HG03135 (cell line): ENCODE results near the gene ZNF568.

Source experiments
- ATAC-seq: cut with Tn5 transposase; IDR thresholded peaks from one replicate; pipeline ENCODE4 v1.9.1; 2021; ENCODE audit warnings: mild to moderate bottlenecking, moderate library complexity; ENCODE audit not compliant: unreplicated experiment

ZNF568 gene

DNA sequence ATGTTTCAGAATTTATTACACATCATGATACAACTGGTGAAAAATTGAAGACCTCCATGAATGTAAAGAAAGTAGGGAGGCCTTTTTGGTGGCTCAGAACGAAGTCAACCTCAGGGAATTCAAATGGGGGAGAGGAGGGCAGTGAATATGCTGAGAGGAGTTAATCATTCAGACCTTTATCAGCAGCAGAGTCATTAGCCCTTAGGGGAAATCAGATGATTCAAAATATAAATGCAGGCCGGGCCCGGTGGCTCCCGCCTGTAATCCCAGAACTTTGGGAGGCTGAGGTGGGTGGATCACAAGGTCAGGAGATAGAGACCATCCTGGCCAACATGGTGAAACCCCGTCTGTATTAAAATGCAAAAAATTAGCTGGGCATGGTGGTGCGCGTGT, 81.7 kb downstream of the ZNF568 start:
- ATAC-seq, result no peak

DNA sequence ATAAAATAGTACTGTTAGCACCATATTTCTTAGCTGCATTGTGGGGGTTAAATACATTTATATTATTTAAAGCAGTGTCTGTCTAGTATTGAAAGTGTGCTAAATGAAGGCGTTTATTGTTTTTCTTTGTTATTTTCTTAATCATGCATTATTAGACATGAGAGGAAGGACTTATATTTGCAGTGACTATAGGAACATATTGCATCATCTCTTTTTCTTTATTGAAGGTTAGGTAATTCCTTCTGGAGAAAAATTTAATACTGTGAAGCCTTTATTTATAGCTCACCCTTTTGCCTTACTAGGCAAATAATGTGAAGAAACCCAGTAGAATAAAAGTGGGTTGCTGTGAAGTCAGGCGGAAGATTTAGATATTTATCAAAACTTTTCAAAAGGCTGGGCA, 83.2 kb downstream of the ZNF568 start:
- no peak for ATAC-seq

DNA sequence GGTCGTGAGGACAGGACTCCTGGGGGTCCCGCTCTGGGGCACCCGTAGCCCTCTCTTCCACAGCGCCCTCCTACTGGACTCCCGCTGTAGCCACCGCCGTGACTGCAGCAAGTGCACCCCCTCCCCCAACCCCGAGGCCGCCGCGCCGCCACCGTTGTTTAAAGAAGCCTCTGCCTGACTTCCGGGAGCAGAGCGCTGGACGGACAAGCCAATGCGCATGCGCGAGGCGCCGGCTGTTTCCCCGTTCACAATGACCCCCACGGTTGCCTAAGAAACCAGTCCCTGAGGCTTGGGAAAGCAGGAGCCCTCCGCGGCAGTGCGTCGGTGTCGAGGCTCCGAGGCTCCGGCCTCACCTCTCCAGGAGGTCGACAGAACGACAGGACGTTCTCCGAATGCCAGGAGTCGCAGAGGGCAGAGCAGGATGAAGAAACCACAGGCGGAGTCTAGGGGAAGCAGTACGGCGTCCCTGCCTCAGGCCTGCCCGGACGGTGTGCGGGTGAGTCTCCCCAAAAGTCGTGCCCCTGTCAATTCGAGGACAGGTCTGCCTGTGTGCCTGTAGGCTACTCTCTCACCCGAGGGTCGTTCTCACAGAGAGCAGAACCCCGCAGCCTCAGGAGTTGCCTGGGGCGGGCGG, 91.6 kb downstream of the ZNF568 start:
- ATAC-seq, result no peak

DNA sequence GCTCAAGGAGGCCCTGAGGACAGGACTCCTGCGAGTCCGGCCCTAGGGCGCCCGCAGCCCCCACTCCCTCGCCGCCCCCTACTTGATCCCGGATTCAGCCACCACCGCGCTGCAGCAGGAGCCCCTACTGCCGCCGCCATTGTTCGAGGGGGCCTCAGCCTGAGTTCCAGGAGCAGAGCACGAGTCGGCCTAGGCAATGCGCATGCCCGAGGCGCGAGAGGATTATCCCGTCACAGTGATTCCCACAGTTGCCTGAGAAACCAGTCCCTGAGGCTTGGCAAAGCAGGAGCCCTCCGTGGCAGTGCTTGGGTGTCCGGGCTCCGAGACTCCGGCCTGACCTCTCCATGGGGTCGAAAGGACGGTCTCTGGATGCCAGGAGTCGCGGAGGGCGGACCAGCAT, 93.7 kb downstream of the ZNF568 start:
- ATAC-seq, result no peak

DNA sequence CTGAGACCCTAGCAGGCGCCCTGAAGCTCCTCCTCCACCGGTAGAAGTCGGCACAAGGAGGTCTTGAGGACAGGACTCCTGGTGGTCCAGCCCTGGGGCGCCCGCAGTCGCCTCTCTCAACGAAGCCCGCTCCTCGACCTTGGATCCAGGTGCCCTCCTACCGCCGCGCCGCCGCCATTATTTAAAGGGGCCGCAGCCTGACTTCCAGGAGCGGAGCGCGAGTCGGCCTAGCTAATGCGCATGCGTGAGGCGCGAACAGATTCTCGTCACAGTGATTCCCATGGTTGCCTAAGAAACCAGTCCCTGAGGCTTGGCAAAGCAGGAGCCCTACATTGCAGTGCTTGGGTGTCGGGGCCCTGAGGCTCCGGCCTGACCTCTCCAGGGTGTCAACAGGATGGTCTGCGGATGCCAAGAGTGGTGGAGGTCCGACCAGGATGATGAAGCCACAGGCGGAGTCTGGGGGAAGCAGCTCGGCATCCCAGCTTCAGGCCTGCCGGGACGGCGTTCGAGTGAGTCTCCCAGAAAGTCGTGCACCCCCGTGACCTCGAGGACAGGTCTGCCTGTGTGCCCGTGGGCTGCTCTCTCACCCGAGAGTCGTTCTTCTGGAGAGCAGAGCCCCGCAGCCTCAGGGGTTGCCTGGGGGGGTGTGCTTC, 96.1 kb downstream of the ZNF568 start:
- ATAC-seq, result no peak

DNA sequence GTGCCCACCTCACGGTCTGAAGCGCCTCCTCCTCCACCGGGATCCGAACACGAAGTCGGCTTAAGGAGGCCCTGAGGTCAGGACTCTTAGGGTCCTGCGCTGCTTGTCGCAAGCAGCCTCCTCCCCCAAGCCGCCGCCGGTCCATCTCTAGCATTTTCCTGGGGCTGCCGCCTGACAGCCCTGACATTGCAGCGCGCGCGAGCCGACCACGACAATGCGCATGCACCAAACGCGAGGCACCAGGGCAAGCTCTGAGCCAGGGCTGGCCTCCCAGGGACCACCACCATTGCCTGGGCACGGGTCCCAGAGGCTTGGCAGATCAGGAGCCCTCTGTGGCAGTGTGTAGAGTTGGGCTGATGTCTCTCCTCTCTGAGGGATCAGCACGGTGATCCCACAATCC, 98.3 kb downstream of the ZNF568 start:
- no peak for ATAC-seq

DNA sequence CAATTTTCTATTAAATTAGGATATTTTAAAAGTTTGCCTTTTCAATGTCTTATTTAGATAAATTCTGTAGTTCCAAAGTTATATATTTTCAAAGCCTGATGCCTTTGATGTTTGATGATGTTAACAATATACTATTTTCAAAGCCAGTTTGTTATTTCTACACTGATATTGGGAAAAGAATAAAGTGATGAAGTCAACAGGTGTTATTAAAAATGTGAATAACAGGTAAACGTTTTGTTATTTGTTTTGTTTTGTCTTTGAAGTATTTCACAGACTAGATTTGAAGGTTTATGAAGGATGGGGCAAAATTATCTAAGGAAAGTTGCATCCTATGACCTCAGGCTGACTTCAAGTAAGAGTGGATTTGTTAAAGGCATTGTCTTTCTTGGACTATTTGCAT, 129.0 kb downstream of the ZNF568 start:
- ATAC-seq, result no peak
